Type B pancreatic cell (in vitro differentiated cells): ENCODE data around the gene CYTH1. TPM values are rescaled to one million over a fixed set of nuclear protein-coding genes. Genes with fewer than 3 reads are reported as not detected.

Source experiments
- DNase-seq: peaks from one replicate; pipeline ENCODE4 v3.0.0; 2021; ENCODE audit warnings: mixed read lengths; ENCODE audit not compliant: unreplicated experiment; ENCODE audit errors: extremely low spot score
- H3K27ac Mint-ChIP-seq: 2 replicates; pipeline ENCODE4 v1.8.0; 2021; ENCODE audit warnings: mild to moderate bottlenecking, mixed read lengths
- H3K27me3 Mint-ChIP-seq: 2 replicates; pipeline ENCODE4 v1.8.0; 2021; ENCODE audit warnings: mixed read lengths
- H3K36me3 Mint-ChIP-seq: 2 replicates; pipeline ENCODE4 v1.8.0; 2021; ENCODE audit warnings: mixed read lengths
- H3K4me1 Mint-ChIP-seq: one replicate; pipeline ENCODE4 v1.8.0; 2021; ENCODE audit warnings: mixed read lengths; ENCODE audit not compliant: unreplicated experiment
- H3K4me3 Mint-ChIP-seq: 2 replicates; pipeline ENCODE4 v1.8.0; 2021; ENCODE audit warnings: mild to moderate bottlenecking, mixed read lengths
- H3K9me3 Mint-ChIP-seq: 2 replicates; pipeline ENCODE4 v1.8.0; 2021; ENCODE audit warnings: mixed read lengths
- CTCF ChIP-seq: fragments of 200-600 bp; sonication (generic); conservative IDR thresholded peaks from 2 replicates; pipeline ENCODE4 v1.5.0; 2021; ENCODE audit warnings: antibody characterized with exemption, mild to moderate bottlenecking
- total RNA-seq: library from RNA; stranded (reverse); gene quantifications from 2 replicates; pipeline ENCODE4 v1.2.1, GENCODE V29; 2021; ENCODE audit warnings: low replicate concordance

The CYTH1 gene
- total RNA-seq, 1 donor from 2014 or later, result 30.3 TPM

- Mint-ChIP-seq H3K4me1 (peaks cover 6% of the 10 kb centered on the region), H3K36me3 (no peaks in the 10 kb centered on the region), H3K9me3 (no peaks in the 10 kb centered on the region), H3K27ac (no peak overlapping the region), H3K4me3 (no peak overlapping the region), H3K27me3 (no peaks in the 10 kb centered on the region)
- DNase-seq, result no peak
- no peak for TF ChIP-seq CTCF
These were observed 122.5 kb downstream of the CYTH1 start for GRCh38 chr17:78659546-78659945.

DNA sequence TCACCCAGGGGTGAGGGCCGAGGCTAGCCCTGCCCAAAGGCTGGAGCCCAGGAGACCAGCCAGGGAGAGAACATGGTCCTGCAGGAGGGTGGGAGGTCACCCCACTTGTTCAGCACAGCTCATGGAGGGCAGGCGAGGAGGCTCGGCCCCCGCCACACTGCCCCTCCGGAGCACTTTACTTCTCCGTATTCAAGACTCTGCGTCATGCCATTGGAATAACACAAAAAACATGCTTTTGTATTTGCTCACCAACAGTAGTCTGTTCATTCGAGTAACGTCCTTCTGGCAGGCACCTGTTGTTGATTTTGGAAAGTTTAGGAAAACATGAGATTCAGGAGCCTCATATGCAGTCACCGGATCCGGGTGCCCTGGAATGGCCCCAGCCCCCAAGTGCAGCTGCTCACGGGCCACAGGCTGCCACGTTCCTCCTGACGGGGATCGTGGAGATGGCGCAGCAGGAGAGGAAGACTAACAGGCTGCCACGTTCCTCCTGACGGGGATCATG is 123.7 kb downstream of the CYTH1 start:
- Mint-ChIP-seq H3K4me1 (peaks cover 6% of the 10 kb centered on the region), H3K27ac (no peak overlapping the region), H3K27me3 (no peaks in the 10 kb centered on the region), H3K36me3 (no peaks in the 10 kb centered on the region), H3K4me3 (no peak overlapping the region), H3K9me3 (no peaks in the 10 kb centered on the region)
- DNase-seq, result no peak
- no peak for TF ChIP-seq CTCF

DNA sequence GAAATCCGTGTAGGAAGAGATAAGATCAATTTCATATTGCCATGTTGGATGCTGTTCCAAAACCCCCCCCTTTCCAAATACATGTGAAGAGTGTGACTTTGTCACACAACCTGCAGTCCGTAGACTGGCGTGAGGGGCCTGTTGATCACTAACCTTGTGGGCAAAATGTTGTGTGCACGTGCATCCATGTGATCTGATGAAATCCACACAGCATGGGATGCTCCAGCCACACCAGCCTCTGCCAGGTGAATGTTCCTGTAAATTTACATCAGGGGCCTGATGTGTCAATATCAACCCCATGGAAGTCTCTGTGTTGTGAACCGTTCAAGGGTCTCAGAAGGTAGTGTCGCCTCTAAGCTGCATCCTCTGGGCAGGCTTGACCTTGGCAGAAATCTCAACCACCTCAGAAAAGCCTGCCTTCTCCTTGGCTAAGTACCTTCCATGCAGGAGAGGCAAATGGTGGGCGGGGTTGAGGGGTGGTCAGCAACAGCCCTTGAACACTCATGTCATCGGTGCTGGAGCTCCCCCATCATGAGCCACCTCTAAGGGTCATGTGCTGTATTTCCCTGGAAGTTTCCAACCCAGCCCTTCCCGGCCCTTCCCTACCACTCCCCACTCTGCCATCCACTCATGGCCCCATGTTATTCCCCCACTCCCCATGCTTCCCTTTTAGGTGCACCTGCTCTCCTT is 126.7 kb downstream of the CYTH1 start:
- Mint-ChIP-seq H3K4me3 (no peak overlapping the region), H3K4me1 (no peaks in the 10 kb centered on the region), H3K27me3 (no peaks in the 10 kb centered on the region), H3K36me3 (no peaks in the 10 kb centered on the region), H3K9me3 (no peaks in the 10 kb centered on the region), H3K27ac (no peak overlapping the region)
- DNase-seq, result no peak
- TF ChIP-seq CTCF, result no peak

- Mint-ChIP-seq H3K27ac (no peak overlapping the region), H3K36me3 (no peaks in the 10 kb centered on the region), H3K27me3 (no peaks in the 10 kb centered on the region), H3K4me3 (no peak overlapping the region), H3K9me3 (no peaks in the 10 kb centered on the region), H3K4me1 (no peaks in the 10 kb centered on the region)
- DNase-seq, result no peak
- no peak for TF ChIP-seq CTCF
These were observed 127.7 kb downstream of the CYTH1 start for GRCh38 chr17:78654325-78654724.

GRCh38 chr17:78653382-78653781 is 128.7 kb downstream of the CYTH1 start:
- no peak overlapping the region for H3K27ac Mint-ChIP-seq
- H3K9me3 Mint-ChIP-seq, result no peaks in the 10 kb centered on the region
- DNase-seq, result no peak
- no peaks in the 10 kb centered on the region for H3K27me3 Mint-ChIP-seq
- no peak overlapping the region for H3K4me3 Mint-ChIP-seq
- no peaks in the 10 kb centered on the region for H3K36me3 Mint-ChIP-seq
- H3K4me1 Mint-ChIP-seq, result no peaks in the 10 kb centered on the region
- no peak for TF ChIP-seq CTCF
